Measurements from ENCODE around the gene OXCT2. TPM values are rescaled to one million over a fixed set of nuclear protein-coding genes. Genes with fewer than 3 reads are reported as not detected.

The OXCT2 gene
- polyA plus RNA-seq, 1 of the 3 experiments (the other 2 are of a cell fraction), result 0.44 TPM

DNA sequence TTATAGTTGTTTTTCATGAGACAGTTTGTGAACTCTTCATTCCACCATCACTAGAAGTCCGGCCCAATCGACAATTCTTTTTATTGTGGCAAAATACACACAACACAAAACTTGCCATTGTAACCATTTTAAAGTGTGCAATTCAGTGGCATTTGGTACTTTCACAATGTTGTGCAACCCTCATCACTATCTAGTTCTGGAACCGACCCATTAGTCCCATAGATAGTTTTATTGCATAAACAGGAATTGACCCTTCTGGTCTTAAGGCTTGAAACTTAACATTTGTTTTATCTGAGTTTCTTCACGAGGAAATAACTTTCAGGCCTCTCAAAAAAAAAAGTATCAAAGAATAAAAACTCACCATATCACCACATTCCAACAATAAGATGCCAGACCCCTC, 41.3 kb downstream of the OXCT2 start:
- Histone ChIP-seq H2AFZ (ENCODE audit: low read depth) (no peak overlapping the region), H3F3A (replicated peaks; ENCODE audit: insufficient read depth) (no peaks in the 10 kb centered on the region), H3K27me3 (ENCODE audit: insufficient read depth) (peaks cover 12% of the 10 kb centered on the region; the same call in 1 of the 2 replicates), H3K27ac (ENCODE audit: low read depth in 2 of 2, low read length in 1 of 2) (no peak overlapping the region), H4K20me1 (ENCODE audit: insufficient read depth) (no peaks in the 10 kb centered on the region), H3K79me2 (ENCODE audit: insufficient read depth) (no peaks in the 10 kb centered on the region), H3K9me3 (no peaks in the 10 kb centered on the region), H3K4me3 (ENCODE audit: low read depth in 2 of 2, low read length in 1 of 2) (no peak overlapping the region), H3K4me2 (no peak overlapping the region), H3K4me1 (ENCODE audit: control insufficient read depth in 1 of 2, insufficient read depth in 2 of 2, low read depth in 1 of 2, low read length in 1 of 2) (no peaks in the 10 kb centered on the region), H3K36me3 (replicated peaks in 1 of 2; ENCODE audit: control insufficient read depth in 1 of 2, insufficient read depth in 2 of 2, low read length in 1 of 2) (no peaks in the 10 kb centered on the region), H3K9me2 (no peaks in the 10 kb centered on the region), H3K9ac (no peak overlapping the region)
- TF ChIP-seq, protein P1, sequence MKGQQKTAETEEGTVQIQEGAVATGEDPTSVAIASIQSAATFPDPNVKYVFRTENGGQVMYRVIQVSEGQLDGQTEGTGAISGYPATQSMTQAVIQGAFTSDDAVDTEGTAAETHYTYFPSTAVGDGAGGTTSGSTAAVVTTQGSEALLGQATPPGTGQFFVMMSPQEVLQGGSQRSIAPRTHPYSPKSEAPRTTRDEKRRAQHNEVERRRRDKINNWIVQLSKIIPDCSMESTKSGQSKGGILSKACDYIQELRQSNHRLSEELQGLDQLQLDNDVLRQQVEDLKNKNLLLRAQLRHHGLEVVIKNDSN (IDR thresholded peaks at IDR 0.05; ENCODE audit: borderline replicate concordance, low read depth), result no peak
- TF ChIP-seq IRF3 (IDR thresholded peaks at IDR 0.05; ENCODE audit: low read depth, low read length) (no peak), FOSL2 (IDR thresholded peaks at IDR 0.05; ENCODE audit: borderline replicate concordance, low read depth) (no peak), SMC3 (IDR thresholded peaks at IDR 0.05; ENCODE audit: low read depth, low read length) (no peak)
- TF ChIP-seq, protein P2, sequence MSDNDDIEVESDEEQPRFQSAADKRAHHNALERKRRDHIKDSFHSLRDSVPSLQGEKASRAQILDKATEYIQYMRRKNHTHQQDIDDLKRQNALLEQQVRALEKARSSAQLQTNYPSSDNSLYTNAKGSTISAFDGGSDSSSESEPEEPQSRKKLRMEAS (IDR thresholded peaks at IDR 0.05; ENCODE audit: low read depth), result no peak
- CTCF ChIA-PET, result interaction anchor here (0.6 to 1.5 kb wide), 3 partner anchors 56 to 538 kb away, joined by 3 read pairs; no protein-coding TSS in a partner anchor
- DNase-seq, result no peak
- POLR2A ChIA-PET, result no interaction called here
- 22% methylated on average over 4 of the region's 4 CpGs for WGBS (ENCODE audit: low lambda C conversion rate)

DNA sequence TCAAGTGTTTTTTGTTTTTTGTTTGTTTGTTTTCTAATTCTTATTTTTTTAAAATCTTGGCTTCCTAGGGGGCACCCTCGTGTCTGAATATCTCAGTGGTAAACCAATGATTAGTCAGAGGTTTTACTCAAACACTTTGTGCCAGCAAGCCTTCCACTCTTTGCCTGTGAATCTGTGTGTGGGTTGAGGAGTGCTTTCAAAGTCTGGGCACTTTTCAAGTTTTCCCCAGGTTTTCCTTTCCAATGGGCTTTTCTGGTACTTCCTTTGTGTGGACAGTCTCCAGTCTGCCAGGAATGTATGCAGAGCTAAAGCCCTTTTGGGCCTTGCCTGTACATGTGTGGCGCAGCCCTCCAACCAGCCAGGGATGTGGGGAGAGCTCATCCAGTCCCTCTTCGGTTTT, 42.1 kb downstream of the OXCT2 start:
- Histone ChIP-seq H3K27ac (ENCODE audit: low read depth in 2 of 2, low read length in 1 of 2) (no peak overlapping the region), H2AFZ (ENCODE audit: low read depth) (no peak overlapping the region), H3K79me2 (ENCODE audit: insufficient read depth) (no peaks in the 10 kb centered on the region), H3K36me3 (replicated peaks in 1 of 2; ENCODE audit: control insufficient read depth in 1 of 2, insufficient read depth in 2 of 2, low read length in 1 of 2) (no peaks in the 10 kb centered on the region), H3K27me3 (ENCODE audit: insufficient read depth) (peaks cover 12% of the 10 kb centered on the region; the same call in 1 of the 2 replicates), H3F3A (replicated peaks; ENCODE audit: insufficient read depth) (no peaks in the 10 kb centered on the region), H3K9me2 (no peaks in the 10 kb centered on the region), H3K4me1 (ENCODE audit: control insufficient read depth in 1 of 2, insufficient read depth in 2 of 2, low read depth in 1 of 2, low read length in 1 of 2) (no peaks in the 10 kb centered on the region), H3K4me3 (ENCODE audit: low read depth in 2 of 2, low read length in 1 of 2) (no peak overlapping the region), H3K9ac (no peak overlapping the region), H3K9me3 (no peaks in the 10 kb centered on the region), H3K4me2 (no peak overlapping the region), H4K20me1 (ENCODE audit: insufficient read depth) (no peaks in the 10 kb centered on the region)
- ChIA-PET CTCF (interaction anchor here (0.6 to 1.6 kb wide), 3 partner anchors 55 to 537 kb away, joined by 3 to 4 read pairs (median 3); no protein-coding TSS in a partner anchor), POLR2A (no interaction called here)
- 55% methylated on average over 3 of the region's 3 CpGs for WGBS (ENCODE audit: low lambda C conversion rate)
- no peak for DNase-seq
- TF ChIP-seq POLR2AphosphoS5 (IDR thresholded peaks at IDR 0.05; ENCODE audit: low read depth, low read length), result no peak
- no peak for TF ChIP-seq RAD21 (IDR thresholded peaks at IDR 0.05; ENCODE audit: low read length)
- no peak for TF ChIP-seq ELF1 (IDR thresholded peaks at IDR 0.05)
- TF ChIP-seq FOXM1 (IDR thresholded peaks at IDR 0.05; ENCODE audit: low read depth), result no peak
- no peak for TF ChIP-seq FOXJ3 (CRISPR knock-in tag; IDR thresholded peaks at IDR 0.05)
- no peak for TF ChIP-seq TEAD4 (IDR thresholded peaks at IDR 0.05; ENCODE audit: borderline replicate concordance, insufficient read depth)
- no peak for TF ChIP-seq EZH2phosphoT487 (IDR thresholded peaks at IDR 0.05; ENCODE audit: borderline replicate concordance, low read depth)
- no peak for TF ChIP-seq USF2 (IDR thresholded peaks at IDR 0.05; ENCODE audit: borderline replicate concordance, low read depth, low read length)
- TF ChIP-seq TCF12 (IDR thresholded peaks at IDR 0.05), result no peak
- TF ChIP-seq YY1 (IDR thresholded peaks at IDR 0.05; ENCODE audit: low read depth), result no peak
